C1 segment of cervical spinal cord (tissue), 14 donors: ENCODE measurements around the gene TMEM198.
A peak's percentile ranks its signal among the peaks of the same experiment; 100 is the strongest.

Experiments used
- DNase-seq, 14 donors: peaks; one replicate each; lab custom pipeline; 2025; lab: John Stamatoyannopoulos, UW

TMEM198 gene

DNA sequence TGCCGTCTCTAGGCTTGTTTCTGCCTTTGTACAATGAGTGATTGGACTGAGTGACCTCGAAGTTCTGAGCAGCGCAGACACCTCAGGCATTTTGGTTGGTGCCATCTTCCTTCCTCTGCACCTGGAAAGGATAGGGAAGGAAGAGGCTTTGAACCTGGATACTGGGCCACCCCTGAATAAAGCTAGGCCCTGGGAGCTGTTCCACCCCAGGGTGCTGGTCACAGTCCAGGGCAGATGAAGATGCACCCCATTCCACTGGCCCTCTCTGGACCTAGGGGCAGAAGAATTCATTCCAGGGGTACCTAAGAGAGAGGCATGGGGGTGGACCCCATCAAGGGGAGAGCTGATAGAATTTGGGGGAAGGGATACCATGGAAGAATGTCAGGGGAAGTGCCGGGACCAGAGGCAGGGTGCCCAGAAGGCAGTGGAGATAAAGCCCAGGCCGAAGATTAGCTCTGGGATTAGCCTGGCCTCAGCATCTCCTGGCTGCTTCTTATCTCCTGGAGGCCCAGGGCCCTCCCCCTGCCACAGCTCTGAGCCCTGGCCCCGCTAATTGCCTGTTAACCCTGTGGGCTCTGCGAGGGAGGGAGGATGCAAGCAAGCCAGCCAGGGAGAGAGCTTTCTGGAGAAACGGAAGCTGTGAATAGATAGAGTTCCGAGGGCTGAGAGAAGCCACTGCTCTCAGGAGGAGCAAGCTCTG is 18.1 kb upstream of the TMEM198 start:
- DNase-seq = no peak

DNA sequence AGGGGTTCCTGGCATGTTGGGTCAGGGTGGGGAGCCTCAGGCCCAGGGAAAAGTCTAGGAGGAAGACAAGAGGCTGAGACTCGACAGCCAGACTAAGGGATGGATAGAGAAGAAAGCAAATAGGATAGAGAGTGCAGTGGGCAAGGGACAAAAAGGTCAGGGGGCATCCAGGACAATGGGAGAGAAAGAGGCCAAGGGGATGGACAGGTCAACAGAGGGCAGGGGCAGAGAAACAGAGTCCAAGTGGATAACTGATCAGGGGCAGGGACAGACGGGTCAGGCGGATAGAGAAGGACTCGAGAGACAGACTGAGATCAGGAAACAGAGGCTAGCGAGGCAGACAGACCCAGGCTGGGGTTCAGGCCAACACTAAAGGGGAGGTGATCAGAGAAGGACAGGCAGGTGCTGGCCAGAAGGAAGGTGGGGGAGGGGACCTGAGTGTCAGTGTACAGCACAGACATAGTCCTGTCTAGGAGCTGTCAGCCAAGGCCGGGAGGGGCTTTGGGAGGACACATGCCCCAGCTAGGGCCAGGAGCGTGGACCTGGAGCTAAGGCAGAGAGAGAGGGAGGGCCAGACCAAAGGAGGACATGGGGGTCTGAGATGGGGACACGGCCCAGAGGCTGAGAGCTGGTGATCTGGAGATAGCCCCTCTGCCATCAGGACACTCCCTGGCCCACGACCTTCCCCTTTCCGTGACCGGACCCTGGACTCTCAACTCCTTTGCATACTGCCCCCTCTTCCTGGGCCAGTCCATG is 17.3 kb upstream of the TMEM198 start:
- no peak for DNase-seq

DNA sequence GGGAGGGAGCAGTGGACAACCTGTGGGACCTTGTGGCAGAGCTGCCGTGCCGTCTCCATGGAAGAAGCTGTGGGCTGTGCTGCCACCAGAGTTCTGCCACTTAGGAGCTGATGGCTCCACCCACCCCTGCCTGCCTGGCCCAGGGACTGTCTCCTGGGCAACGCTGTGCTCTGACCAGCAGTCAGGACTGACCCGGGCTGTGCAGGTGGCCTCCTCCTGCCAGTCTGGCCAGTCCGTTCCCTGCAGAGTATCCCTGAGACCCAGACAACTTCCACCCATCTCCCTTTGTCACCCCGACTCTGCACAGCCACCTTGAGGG is 16.8 kb upstream of the TMEM198 start:
- peak in 2 of 14 donors; percentile 14 to 21 for DNase-seq

DNA sequence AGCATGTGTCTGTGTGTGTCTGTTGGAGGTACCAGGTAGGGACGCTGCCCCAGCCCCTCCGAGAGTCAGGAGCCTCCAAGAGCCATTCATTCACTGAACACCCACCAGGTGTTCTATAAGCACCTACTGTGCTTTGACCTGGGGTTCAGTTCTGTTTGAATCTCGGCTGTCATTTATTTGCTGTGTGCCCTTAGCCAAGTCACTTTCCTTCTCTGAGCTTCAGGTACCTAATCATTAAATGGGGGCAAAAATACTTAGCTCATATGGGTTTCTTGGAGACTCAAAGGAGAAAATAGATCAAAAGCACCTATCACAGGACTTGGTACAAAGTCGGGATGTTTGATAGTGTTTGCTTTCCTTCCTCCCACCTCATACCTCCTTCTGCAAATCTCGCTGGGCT is 16.4 kb upstream of the TMEM198 start:
- DNase-seq = no peak

DNA sequence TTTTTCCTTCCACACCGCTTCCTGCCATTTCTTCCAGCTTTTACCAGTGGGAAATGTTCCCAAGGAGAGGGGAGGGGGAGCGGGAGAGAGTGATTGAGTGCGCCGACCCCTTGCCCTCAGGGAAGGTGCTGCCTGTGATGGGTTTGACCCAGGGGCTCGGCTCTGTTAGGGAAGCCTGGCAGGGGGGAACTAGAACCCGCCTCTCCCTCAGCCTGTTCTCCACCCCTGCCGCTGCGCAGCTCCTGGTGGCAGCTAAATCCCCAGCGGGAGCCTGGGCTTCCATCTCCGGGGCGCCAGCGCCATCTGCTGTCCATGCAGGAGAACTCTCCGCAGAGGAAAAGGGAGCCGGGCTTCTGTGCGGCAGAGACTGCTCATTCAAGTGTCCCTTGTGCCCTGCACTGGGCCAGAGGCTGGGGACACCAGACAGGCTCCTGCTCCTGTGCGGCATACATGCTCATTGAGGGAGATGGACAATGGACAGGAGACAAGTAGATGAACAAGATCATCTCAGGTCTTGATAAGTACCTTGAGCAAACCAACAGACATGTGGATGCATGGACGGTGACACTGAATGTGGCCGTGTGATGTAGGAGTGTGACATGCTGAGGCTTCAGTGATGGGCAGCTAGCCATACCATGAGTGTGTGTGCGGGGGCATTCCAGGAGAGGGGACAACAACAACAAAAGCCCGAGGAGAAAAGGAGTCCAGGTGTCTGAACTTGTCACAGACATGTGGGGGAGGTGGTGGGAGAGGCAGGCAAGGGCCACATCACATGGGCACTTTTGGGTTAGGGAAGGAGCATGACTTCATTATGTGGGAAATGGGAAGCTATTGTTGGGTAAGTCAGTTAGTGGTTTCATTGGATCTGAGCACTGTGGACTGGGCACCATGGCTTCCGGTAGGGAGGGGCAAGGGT is 13.5 kb upstream of the TMEM198 start:
- DNase-seq = peak; percentile 26 to 87 (median 73)

DNA sequence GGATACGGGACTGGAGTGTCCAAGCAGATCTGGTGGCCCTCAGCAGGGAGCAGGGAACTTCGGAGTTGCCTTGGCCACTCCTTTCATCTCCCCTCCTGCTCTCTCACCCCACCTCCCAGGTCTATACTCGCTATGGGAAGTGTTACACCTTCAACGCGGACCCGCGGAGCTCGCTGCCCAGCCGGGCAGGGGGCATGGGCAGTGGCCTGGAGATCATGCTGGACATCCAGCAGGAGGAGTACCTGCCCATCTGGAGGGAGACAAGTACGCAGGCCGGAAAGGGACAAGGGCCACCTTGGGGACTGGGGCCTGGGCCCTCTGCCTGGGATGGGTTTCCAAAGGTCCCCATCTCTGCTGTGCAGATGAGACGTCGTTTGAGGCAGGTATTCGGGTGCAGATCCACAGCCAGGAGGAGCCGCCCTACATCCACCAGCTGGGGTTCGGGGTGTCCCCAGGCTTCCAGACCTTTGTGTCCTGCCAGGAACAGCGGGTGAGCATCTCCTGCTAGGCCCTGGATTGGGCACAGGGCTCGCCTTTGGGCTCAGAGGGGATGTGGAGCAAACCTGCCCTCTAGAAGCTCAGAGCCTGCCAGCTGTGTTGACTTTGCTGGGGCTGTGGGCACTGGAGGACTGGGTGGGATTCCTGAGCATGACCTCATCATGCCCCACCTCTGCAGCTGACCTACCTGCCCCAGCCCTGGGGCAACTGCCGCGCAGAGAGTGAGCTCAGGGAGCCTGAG is 12.0 kb upstream of the TMEM198 start:
- no peak for DNase-seq

DNA sequence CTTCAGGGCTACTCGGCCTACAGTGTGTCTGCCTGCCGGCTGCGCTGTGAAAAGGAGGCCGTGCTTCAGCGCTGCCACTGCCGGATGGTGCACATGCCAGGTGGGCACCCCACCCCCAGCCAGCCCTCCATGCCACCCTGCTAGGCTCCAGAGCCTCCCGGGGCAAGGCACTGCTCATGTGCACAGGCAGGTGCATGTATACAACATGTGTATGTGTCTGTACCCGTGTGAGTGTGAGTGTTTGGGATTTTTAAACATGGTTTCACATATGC is 11.5 kb upstream of the TMEM198 start:
- no peak for DNase-seq

DNA sequence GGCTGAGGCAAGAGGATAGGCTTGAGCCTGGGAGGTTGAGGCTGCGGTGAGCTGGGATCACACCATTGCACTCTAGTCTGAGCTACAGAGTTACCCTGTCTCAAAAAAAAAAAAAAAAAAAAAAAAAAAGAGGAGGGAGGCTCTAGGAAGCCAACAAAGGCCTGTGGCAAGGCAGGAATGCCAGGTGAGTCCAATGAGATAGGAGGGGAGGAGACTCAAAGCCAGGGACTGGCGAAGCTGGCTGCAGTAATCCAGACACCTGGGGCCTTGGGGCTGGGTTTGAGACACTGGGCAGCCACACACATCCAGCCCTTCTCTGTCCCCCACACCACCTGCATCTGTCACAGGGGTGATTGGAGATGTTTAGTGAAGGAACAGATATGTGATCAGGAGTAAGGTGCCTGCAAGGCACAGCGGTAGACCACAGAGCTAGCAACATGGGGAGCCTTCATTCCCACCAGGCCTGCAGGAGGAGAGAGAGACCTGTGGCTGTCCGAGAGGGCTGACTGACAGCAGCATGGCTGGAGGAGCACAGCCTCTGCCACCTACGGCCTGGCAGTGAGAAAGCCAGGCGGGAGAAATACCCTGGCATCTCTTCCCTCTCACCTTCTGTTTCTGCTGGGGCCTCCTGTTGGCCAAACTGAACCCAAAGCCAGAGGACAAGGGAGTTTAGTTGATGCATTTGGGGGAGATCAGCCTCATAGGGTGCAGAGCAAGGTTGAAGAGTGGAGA is 9.7 kb upstream of the TMEM198 start:
- peak in 1 of 14 donors; percentile 61 for DNase-seq

DNA sequence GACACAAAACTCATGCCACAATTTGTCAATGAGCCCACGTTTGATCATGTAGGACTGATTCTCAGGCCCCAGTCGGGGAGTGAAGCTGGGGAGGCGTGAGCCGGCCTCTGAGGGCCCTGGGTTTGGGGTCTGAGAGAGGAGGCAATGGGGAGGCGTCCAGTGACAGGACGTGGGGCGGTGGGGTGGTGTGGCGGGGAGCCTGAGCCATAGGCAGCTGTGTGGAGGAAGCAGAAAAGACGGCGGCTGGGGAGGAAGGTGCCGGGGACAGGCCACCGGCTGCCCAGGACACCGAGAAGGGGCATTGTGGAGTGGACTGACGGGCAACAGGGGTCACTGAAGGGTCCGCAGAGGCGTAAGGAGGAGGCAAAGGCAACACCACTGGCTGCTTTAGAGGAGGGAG is 7.4 kb upstream of the TMEM198 start:
- DNase-seq = no peak

DNA sequence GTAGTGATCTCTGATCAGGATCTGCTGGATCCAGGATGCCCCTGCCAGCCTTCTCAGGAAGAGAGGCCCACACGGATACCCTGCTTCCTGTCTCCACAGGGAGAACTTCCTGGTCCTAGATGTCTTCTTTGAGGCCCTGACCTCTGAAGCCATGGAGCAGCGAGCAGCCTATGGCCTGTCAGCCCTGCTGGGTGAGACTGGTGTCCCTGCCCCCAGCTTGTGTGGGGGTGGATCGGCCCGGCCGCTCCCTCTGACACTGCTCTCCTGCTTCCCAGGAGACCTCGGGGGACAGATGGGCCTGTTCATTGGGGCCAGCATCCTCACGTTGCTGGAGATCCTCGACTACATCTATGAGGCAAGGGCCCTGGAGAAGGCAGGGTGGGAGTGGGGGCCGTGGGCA is 6.9 kb upstream of the TMEM198 start:
- DNase-seq = no peak

DNA sequence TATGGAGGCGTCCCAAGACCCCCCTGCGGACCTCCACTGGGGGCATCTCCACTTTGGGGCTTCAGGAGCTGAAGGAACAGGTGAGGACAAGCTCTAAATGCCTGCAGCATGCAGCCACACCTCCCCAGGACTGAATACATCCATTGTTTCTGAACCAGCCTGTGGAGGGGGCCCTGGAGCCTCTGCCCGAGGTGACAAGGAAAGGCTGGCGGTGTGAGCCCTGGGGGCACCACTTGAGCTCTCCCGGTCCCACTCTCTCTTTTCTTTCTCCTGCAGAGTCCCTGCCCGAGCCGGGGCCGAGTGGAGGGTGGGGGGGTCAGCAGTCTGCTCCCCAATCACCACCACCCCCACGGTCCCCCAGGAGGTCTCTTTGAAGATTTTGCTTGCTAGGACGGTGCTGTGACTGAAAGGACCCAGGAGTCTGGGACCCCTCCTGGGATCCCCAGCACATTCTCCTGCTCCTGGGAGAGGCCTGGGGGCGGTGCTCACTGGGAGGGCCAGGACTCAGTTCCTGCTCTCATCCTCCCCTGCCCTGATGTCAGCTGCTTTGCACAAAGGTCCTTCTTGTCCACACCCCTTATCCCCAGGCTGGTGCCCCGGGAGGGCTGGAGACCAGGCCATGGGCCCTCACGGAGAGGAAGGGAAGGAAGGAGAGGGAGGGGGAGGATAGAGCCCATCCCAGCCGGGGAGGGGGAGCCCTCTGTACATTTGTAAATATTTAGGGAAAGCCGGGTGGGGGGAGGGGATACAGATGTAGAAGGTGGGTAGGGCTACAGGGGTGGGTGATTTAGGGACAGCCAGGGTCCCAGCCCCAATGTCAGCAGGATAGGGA is 6.0 kb upstream of the TMEM198 start:
- peak in 2 of 14 donors; percentile 19 to 66 for DNase-seq

DNA sequence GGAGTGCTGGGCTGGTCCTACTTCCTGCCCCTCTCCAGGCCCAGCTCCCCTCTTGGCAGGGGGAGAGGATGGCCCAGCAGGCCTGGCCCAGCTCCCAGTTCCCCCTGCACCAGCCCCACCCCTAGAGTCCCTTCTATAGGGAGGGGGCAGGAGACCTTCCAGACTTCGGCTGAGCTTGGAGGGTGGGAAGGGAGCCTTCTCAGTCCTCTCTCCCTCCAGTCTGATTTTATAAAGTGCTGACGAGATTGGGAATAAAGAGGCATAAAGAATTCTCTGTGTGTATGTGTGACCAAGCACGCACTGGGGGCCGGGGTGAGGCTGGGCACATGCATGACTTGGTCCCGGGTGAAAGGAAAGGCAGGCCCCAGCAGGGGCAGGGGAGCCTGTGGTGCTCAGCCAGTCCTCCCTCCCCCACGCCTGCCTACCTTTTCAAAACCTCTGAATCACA is 5.3 kb upstream of the TMEM198 start:
- DNase-seq = peak in 4 of 14 donors; percentile 17 to 57 (median 36)

DNA sequence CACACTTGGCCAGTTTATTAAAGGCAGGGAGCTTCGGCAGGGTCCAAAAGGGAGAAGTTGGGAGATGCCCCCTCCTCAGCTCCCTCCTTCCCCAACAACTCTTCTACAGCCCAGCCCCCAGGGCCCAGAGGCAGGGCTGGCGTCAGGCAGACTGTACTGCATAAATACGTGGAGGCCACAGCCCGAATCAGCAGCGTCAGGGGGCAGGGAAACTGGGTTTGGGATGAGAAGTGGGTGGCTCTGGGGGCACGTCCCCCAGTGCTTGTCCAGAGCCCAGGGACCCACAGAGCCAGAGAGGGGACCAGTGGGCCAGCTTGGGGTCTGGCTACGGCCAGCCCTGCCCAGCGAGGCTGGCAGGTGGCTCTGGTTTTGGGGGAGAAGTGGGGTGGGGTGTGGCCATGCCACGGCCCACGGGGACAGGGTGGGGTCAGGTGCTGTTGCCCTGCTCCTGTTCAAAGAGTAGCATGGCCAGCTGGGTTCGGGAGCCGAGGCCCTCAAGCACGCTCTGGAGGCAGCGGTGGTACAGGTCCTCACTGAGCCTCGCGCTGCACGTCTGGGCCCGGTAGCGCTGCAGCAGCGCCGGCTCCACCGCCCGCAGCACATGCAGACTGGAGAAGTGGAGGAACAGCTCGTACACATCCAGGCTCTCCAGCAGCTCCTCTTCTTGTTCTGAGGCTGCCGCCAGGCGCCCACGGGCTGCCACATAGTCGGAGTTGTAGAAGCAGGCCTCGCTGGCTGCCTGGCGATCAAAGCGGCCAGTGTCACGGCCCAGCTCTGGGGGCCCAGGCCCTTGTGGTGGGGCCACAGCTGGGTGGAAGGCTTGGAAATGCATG is 4.7 kb upstream of the TMEM198 start:
- DNase-seq = no peak

DNA sequence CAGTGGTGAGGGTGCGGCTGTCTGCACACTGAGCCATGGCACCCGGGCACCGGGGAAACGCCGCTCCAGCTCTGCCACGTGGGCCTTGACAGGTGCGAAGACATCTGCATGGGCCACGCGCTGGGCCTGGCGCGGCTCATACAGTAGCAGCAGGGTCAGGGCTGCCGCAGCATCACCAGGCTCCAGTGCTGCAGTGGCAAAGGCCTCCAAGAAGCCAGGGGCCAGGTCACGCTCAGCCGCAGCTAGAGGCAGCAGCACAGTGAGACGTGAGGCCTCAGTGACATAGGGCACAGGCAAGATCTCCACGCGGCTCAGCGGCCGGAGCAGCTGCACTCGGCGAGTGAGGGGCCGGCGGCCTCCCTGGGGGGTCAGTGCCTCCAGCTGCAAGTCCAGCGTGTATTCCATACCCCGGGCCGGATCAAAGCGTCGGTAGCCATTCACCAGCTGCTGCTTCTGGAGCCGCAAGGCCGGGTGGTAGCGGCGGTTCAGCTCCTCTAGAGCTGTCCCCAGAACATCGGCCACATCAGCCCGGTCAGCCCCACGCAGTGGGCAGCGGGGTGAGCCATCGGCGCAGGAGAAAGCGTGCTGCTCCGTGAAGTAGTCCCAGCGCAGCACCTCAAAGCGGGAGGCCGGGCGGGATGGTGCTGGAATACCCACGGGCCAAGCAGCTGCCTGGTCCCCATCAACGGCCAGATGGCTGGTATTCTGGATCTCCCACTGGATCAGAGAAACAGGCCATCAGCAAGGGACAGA is 3.7 kb upstream of the TMEM198 start:
- no peak for DNase-seq

DNA sequence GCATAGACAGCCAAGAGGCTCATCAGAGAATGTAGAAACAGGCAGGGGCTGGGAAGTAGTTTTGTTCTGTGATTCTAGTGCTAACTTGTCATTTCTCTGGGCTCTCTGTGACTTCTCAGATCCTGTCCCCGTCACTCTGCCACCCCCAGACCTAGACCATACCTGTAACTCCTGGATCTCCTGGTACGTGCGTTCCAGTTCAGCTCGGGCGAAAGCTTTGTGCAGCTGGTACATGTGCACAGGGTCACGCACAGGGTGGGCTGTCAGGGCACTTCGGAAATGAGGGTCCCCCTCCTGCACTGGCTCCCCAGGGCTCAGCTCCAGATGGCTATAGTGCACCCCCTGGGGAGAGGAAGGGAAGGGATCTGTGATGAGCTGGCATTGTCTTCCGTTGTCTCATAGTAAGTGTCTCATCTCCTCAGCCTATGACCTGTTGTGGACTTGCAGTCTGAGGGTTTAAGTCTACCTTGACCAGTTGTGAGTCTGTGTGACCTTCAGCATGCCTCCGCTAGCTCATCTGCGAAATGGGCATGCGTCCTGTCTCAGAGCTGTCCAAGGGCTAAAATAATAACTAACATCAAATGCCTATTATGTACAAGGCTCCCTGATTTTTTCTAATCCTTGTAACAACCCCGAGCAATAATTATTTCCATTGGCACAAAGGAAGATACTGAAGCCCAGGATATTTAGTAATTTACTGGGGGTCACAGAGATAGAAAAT is 2.9 kb upstream of the TMEM198 start:
- no peak for DNase-seq

DNA sequence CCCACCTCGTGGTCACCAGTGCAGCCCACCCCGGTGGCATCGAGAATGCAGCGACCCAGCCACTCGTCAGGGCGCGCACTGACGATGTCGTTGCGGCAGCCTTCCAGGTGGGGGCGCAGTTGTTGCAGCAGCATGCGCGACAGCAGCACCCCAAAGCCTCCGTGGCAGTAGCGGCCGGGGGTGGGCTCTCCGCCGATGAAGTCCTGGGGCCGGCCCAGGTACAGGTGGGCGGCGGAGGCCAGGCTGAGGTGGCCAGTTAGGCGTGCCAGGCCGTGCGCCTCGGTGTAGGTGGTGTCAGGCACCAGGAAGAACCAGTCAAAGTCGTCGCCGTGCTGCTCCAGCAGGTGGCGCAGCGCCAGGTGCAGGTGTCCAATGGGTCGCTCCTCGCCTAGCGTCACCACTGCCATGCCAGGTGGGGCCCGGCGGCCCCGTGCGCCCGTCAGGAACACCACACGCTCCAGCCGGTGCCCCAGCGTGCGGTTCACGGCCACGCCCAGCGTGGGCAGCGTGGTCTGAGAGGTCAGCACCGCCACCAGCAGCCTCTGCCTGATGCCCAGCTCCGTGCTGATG is 2.1 kb upstream of the TMEM198 start:
- peak; percentile 42 to 84 (median 69) for DNase-seq

DNA sequence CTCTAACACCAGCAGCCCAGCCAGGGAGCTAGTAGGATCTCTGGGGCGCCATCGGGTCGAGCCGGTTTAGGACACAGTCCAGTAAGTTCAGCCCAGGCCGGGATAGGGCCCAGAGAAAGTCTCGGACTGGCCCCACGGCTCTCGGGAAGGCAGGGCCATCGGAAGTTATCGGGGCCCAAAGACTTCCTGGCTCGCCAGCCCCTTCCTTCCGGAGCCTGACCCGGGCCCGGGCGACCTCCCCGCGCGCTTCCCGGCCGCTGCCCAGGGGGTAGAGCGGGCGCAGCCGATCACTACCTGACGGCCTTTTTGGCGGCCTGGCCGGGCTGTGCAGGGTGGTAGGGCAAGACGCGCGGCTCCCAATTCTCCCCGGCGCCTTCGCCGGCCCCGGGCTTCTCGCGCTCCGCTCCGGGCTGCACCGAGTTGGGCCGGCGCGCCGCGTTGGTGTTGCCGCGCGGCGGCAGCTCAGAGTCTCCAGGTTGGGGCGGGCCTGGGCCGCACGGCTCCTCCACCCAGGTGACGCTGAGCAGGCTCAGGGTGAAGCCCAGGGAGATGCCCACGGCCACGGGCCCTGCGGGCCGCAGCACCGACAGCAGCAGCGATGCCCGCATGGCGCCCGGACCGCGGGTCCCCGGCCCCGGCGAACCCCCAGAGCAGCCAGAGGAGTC is 765 bp upstream of the TMEM198 start:
- peak in 1 of 14 donors; percentile 39 for DNase-seq
